Esophagus squamous epithelium (tissue), 5 donors: ENCODE measurements around the gene ABAT. TPM values are rescaled to one million over a fixed set of nuclear protein-coding genes. Genes with fewer than 3 reads are reported as not detected.

Source experiments
- DNase-seq: peaks from one replicate; lab custom pipeline; 2025; lab: John Stamatoyannopoulos, UW
- H3K27ac ChIP-seq, 4 donors: fragments of 200-600 bp; sonication (generic); one replicate each; pipeline ENCODE4 v1.5.1; 2016 to 2019; ENCODE audit warnings: mild to moderate bottlenecking in 1 of 4
- H3K27me3 ChIP-seq, 4 donors: fragments of 200-600 bp; sonication (generic); 1 replicate in 3 of 4; 2 replicates in 1 of 4; pipeline versions ENCODE4 v1.5.1 to v1.6.0; 2017 to 2021; ENCODE audit warnings: antibody characterized with exemption in 1 of 4
- H3K36me3 ChIP-seq, 3 donors: fragments of 200-600 bp; sonication (generic); one replicate each; pipeline ENCODE4 v1.5.1; 2016 to 2019
- H3K4me1 ChIP-seq, 3 donors: fragments of 200-600 bp; sonication (generic); one replicate each; pipeline ENCODE4 v1.5.1; 2017 to 2019
- H3K4me3 ChIP-seq, 4 donors: fragments of 200-600 bp; sonication (generic); 1 replicate in 3 of 4; 2 replicates in 1 of 4; pipeline ENCODE4 v1.5.1; 2016 to 2019; ENCODE audit warnings: mild to moderate bottlenecking in 2 of 4, moderate library complexity in 1 of 4
- H3K9me3 ChIP-seq, 3 donors: fragments of 200-600 bp; sonication (generic); one replicate each; pipeline ENCODE4 v1.5.1; 2016 to 2019
- POLR2A ChIP-seq, 4 donors: fragments of 450-650 bp; IDR thresholded peaks; one replicate each; pipeline ENCODE4 v1.6.1; 2017; ENCODE audit warnings: antibody characterized with exemption in 4 of 4, mild to moderate bottlenecking in 4 of 4, moderate library complexity in 3 of 4
- WGBS, 2 donors: methylation state at CpG; one replicate each; pipeline ENCODE4 v1.1.5; 2018; 5-methylcytosine and 5-hydroxymethylcytosine counted together
- intact Hi-C: fragments of 100-400 bp; cut with DNase I; formaldehyde crosslinking; loops from one replicate; pipeline ENCODE4 v1.15.0; 2022
- total RNA-seq, 4 donors: library from RNA; depleted of rRNA; stranded (reverse); fragments of >200 nt; gene quantifications; one replicate each; pipeline ENCODE4 v1.1.0, GENCODE V29; 2016
- TF ChIP-seq, protein P1 (sequence below), 6 experiments: fragments of 450-650 bp in 4 of 6; fragments of 200-600 bp in 2 of 6; sonication (generic) in 2 of 6; IDR thresholded peaks; one replicate each; pipeline ENCODE4 v1.5.1; 2016 to 2019; ENCODE audit warnings: antibody characterized with exemption in 6 of 6, mild to moderate bottlenecking in 4 of 6, moderate library complexity in 4 of 6
- donor health status: DM: yes; HTN: yes; CAD: no.

Gene ABAT
- total RNA-seq, 4 donors from 2014 or later: 2.9 to 14.5 (median 9.1) TPM

DNA sequence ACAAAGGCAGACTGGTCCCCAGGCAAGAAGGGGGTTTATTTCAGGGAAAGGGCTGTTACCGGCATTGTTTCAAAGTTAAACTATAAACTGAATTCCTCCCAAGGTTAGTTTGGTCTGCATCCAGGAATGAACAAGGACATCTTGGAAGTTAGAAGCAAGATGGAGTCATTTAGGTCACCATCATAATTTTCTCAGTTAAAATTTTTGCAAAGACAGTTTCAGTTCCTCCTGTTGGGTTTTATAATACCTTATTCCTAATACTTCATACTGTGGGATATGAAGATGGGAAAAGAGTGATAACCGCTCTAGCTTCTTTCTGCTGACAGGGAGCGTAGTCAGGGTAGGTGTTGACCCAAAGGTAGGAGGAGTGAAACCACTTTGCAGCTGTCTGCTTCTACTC, 148.0 kb downstream of the ABAT start:
- WGBS, 2 donors: 94 to 95% methylated on average over 3 of the region's 3 CpGs
- Histone ChIP-seq H3K9me3 (no peaks in the 10 kb centered on the region), H3K27ac (no peak overlapping the region), H3K36me3 (peaks cover 6 to 78% (median 10%) of the 10 kb centered on the region in 3 donors), H3K4me1 (no peaks in the 10 kb centered on the region), H3K27me3 (no peaks in the 10 kb centered on the region), H3K4me3 (no peak overlapping the region)
- intact Hi-C loops: no loop called here
- TF ChIP-seq, protein P1, sequence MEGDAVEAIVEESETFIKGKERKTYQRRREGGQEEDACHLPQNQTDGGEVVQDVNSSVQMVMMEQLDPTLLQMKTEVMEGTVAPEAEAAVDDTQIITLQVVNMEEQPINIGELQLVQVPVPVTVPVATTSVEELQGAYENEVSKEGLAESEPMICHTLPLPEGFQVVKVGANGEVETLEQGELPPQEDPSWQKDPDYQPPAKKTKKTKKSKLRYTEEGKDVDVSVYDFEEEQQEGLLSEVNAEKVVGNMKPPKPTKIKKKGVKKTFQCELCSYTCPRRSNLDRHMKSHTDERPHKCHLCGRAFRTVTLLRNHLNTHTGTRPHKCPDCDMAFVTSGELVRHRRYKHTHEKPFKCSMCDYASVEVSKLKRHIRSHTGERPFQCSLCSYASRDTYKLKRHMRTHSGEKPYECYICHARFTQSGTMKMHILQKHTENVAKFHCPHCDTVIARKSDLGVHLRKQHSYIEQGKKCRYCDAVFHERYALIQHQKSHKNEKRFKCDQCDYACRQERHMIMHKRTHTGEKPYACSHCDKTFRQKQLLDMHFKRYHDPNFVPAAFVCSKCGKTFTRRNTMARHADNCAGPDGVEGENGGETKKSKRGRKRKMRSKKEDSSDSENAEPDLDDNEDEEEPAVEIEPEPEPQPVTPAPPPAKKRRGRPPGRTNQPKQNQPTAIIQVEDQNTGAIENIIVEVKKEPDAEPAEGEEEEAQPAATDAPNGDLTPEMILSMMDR (IDR thresholded peaks at IDR 0.05): no peak
- no peak for TF ChIP-seq POLR2A (IDR thresholded peaks at IDR 0.05)
- no peak for DNase-seq

DNA sequence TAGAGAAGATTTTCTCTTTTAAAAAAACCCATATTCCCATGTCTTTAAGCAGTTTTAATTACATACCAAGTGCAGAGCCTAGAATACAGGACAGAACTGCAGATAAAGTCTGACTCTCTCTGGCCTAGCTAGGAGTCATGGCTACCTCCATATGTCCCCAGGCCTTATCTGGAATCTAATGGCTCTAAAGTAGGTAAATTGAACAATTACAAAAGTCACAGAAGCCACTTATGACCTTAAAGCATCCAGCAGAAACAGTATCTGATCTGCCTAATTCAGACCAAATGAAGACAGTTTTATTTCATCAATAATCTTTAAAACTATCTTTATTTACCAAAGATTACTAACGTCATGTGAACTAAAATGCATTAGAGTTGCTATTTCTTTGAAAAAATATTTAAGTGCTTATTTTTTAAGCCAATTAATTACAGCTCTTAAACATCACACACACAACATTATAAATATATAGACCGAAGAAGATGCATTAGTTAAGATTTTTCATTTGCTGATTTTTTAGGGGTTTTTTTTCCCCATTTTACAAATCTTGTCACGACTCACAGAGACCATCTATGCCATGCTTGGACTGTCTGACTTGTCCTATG, 152.0 kb downstream of the ABAT start:
- intact Hi-C loops: no loop called here
- 63 to 73% methylated on average over 3 of the region's 3 CpGs for WGBS, 2 donors
- peaks cover 4 to 66% (median 7%) of the 10 kb centered on the region in 3 donors for H3K36me3 ChIP-seq
- no peaks in the 10 kb centered on the region for H3K27me3 ChIP-seq
- H3K4me1 ChIP-seq: peaks cover 0 to 23% (median 4%) of the 10 kb centered on the region in 3 donors
- no peak overlapping the region for H3K4me3 ChIP-seq
- H3K9me3 ChIP-seq: no peaks in the 10 kb centered on the region
- TF ChIP-seq, protein P1 (IDR thresholded peaks at IDR 0.05): no peak
- no peak for TF ChIP-seq POLR2A (IDR thresholded peaks at IDR 0.05)
- DNase-seq: no peak
- H3K27ac ChIP-seq: no peak overlapping the region

DNA sequence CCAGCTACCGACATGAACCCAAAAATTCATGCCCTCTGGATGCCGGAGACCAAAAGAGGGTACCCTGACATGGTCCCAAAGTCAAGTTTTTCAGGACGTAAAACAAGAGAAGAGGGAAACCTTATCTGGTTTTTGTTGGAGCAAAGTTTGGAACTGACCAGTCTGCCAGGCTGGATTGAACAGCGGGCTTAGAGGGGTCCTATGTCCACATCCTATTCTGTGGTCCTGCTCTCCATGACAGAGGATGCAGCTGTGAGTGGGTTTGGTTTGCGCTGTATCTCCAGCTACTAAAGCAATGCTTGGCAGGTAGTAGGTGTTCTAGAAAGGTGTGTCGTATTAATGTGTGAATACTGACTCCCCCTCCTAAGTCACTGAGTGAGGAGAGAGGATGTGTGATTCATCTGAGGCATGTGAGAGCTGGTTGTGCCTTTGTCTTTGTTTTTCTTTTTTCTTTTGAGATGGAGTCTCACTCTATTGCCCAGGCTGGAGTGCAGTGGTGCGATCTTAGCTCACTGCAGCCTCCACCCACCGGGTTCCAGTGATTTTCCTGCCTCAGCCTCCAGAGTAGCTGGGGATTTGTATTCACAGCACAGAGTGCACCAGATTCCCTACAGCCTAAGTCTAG, 154.2 kb downstream of the ABAT start:
- WGBS, 2 donors: 66 to 69% methylated on average over 8 of the region's 8 CpGs
- TF ChIP-seq POLR2A (IDR thresholded peaks at IDR 0.05): no peak
- TF ChIP-seq, protein P1 (IDR thresholded peaks at IDR 0.05): no peak
- H3K9me3 ChIP-seq: no peaks in the 10 kb centered on the region
- peaks cover 7 to 65% (median 7%) of the 10 kb centered on the region in 3 donors for H3K36me3 ChIP-seq
- no peak overlapping the region for H3K4me3 ChIP-seq
- DNase-seq: no peak
- no peaks in the 10 kb centered on the region for H3K27me3 ChIP-seq
- H3K27ac ChIP-seq: peak overlapping the region in 2 of 4 donors; percentile 2 to 54
- peaks cover 0 to 23% (median 4%) of the 10 kb centered on the region in 3 donors for H3K4me1 ChIP-seq
- intact Hi-C loops: no loop called here

DNA sequence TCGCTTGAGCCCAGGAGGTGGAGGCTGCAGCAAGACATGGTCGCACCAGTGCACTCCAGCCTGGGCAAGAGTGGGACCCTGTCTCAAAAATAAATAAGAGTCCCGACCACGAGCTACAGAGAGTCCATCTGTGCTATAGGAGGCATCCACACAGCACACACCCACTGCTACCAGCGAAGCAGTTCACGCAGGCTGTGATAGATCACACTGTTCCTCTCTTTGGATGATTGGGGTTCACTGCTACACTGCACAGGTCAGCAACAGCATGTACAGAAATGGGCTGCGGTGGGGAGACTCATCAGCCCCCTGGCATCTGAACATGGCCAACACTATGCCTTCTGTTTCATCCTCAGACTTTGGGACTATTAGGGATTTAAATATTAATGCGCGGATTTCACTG, 157.0 kb downstream of the ABAT start:
- peaks cover 7 to 44% (median 7%) of the 10 kb centered on the region in 3 donors for H3K36me3 ChIP-seq
- 87 to 94% methylated on average over 9 of the region's 9 CpGs for WGBS, 2 donors
- TF ChIP-seq POLR2A (IDR thresholded peaks at IDR 0.05): no peak
- TF ChIP-seq, protein P1 (IDR thresholded peaks at IDR 0.05): no peak
- no peaks in the 10 kb centered on the region for H3K9me3 ChIP-seq
- DNase-seq: no peak
- peaks cover 0 to 23% (median 4%) of the 10 kb centered on the region in 3 donors for H3K4me1 ChIP-seq
- intact Hi-C loops: no loop called here
- no peaks in the 10 kb centered on the region for H3K27me3 ChIP-seq
- H3K27ac ChIP-seq: no peak overlapping the region
- no peak overlapping the region for H3K4me3 ChIP-seq
